Natural killer cell (primary cell): ENCODE measurements around the gene CAPG. TPM values are rescaled to one million over a fixed set of nuclear protein-coding genes. Genes with fewer than 3 reads are reported as not detected.

Experiments used
- ATAC-seq, 3 donors: fragments of 150-1000 bp in 2 of 3; fragments of 200-7000 bp in 1 of 3; cut with Tn5 transposase; 1 replicate in 1 of 3; 2 replicates in 2 of 3; pipeline ENCODE4 v1.10.0; 2021; ENCODE audit warnings: mild to moderate bottlenecking in 2 of 3, moderate library complexity in 2 of 3
- DNase-seq, 2 donors: peaks; one replicate each; pipeline versions ENCODE4 v3.0.0 to v3.0.0-alpha.2; 2013 to 2021; ENCODE audit warnings: mixed read lengths in 1 of 2
- H3K27ac ChIP-seq: one replicate; pipeline ENCODE4 v1.5.1; 2013; ENCODE audit warnings: mild to moderate bottlenecking, low read length
- H3K27me3 ChIP-seq: one replicate; pipeline ENCODE4 v1.6.1; 2013; ENCODE audit warnings: low read length; ENCODE audit not compliant: control insufficient read depth, insufficient read depth
- H3K36me3 ChIP-seq: one replicate; pipeline ENCODE4 v1.6.1; 2013; ENCODE audit warnings: low read length; ENCODE audit not compliant: control insufficient read depth, insufficient read depth
- H3K4me1 ChIP-seq: one replicate; pipeline ENCODE4 v1.6.1; 2013; ENCODE audit warnings: low read length; ENCODE audit not compliant: control insufficient read depth, insufficient read depth
- H3K4me3 ChIP-seq: one replicate; pipeline ENCODE4 v1.5.1; 2013; ENCODE audit warnings: low read length
- H3K9me3 ChIP-seq: one replicate; pipeline ENCODE4 v1.6.1; 2013; ENCODE audit warnings: low read length; ENCODE audit not compliant: control insufficient read depth, insufficient read depth
- H3K27ac Mint-ChIP-seq, 2 donors: one replicate each; pipeline ENCODE4 v1.8.0; 2022; ENCODE audit warnings: mild to moderate bottlenecking in 2 of 2, mixed read lengths in 2 of 2, moderate library complexity in 1 of 2
- H3K27me3 Mint-ChIP-seq, 2 donors: one replicate each; pipeline ENCODE4 v1.8.0; 2022; ENCODE audit warnings: low read depth in 2 of 2, mixed read lengths in 2 of 2
- H3K36me3 Mint-ChIP-seq: one replicate; pipeline ENCODE4 v1.8.0; 2022; ENCODE audit warnings: mixed read lengths
- H3K4me1 Mint-ChIP-seq, 2 donors: one replicate each; pipeline ENCODE4 v1.8.0; 2022; ENCODE audit warnings: mixed read lengths in 2 of 2
- H3K4me3 Mint-ChIP-seq: one replicate; pipeline ENCODE4 v1.8.0; 2022; ENCODE audit warnings: mild to moderate bottlenecking, moderate library complexity, mixed read lengths
- H3K9me3 Mint-ChIP-seq, 2 donors: one replicate each; pipeline ENCODE4 v1.8.0; 2022; ENCODE audit warnings: mixed read lengths in 2 of 2
- CTCF ChIP-seq: fragments of 200-600 bp; IDR thresholded peaks from one replicate; pipeline ENCODE4 v1.8.0; 2022; ENCODE audit warnings: antibody characterized with exemption
- WGBS: methylation state at CpG from one replicate; pipeline ENCODE4 v1.1.7; 2013; ENCODE audit warnings: missing lambda C conversion rate; ENCODE audit not compliant: insufficient coverage; 5-methylcytosine and 5-hydroxymethylcytosine counted together
- intact Hi-C: fragments of 100-400 bp; cut with micrococcal nuclease; formaldehyde crosslinking; loops from one replicate; pipeline ENCODE4 v1.14.2; 2022
- total RNA-seq, 4 donors: library from RNA; stranded (reverse); fragments of 120-200 nt in 1 of 4; gene quantifications; one replicate each; pipeline versions ENCODE4 v1.2.3 to v1.2.4, GENCODE V29; 2013 to 2022

Gene CAPG
- total RNA-seq, 3 donors from 2014 or later (not counting 1 experiment from before 2014, with no cell fraction given), result 10.6 to 50.3 (median 19.3) TPM

DNA sequence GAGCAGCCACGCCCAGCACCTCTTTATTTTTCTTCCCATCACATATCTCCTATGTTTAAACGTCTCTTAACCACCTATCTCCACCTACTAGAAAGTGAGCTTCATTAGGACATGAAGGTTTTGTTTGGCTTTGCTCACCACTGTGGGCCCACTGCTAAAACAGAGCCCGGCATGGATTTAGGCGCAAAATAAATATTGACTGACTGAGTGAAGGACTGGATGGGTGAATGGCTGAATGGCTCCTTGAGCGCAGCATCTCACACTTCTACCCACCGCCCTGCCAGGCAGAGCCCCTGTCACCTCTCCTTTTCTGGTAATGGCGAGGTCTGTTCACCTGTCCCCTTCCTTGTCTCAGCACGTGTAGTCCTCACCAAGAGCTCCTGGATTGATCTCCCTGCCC is 10.1 kb downstream of the CAPG start:
- no peak overlapping the region for H3K27ac ChIP-seq
- Mint-ChIP-seq H3K9me3 (peaks cover 0 to 3% of the 10 kb centered on the region in 2 donors), H3K4me1 (peaks cover 8 to 10% of the 10 kb centered on the region in 2 donors), H3K27ac (no peak overlapping the region), H3K27me3 (no peaks in the 10 kb centered on the region), H3K36me3 (no peaks in the 10 kb centered on the region), H3K4me3 (no peak overlapping the region)
- H3K9me3 ChIP-seq, result peaks cover 4% of the 10 kb centered on the region
- intact Hi-C loops, result no loop called here
- H3K36me3 ChIP-seq, result peaks cover 3% of the 10 kb centered on the region
- DNase-seq (no peak), ATAC-seq (no peak)
- no peak for TF ChIP-seq CTCF
- H3K4me1 ChIP-seq, result peaks cover under 1% of the 10 kb centered on the region
- no peaks in the 10 kb centered on the region for H3K27me3 ChIP-seq
- H3K4me3 ChIP-seq, result no peak overlapping the region
- WGBS, result 92% methylated on average over 8 of the region's 8 CpGs

DNA sequence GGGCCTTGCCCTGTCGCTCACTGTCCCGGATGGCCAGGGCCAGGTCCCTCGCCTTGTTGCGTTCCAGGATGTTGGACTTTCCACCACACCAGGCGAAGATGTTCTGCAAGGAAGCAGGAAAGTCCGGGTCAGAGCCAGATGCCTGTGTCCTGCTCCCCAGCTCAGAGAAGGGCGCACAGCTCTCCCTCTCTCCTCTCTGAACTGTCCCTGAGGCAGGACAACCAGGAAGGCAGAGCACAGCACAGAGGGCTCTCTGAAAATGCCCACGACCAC is 11.0 kb downstream of the CAPG start:
- intact Hi-C loops, result no loop called here
- 94% methylated on average over 8 of the region's 8 CpGs for WGBS
- Mint-ChIP-seq H3K4me3 (no peak overlapping the region), H3K27ac (no peak overlapping the region), H3K9me3 (peaks cover 0 to 3% of the 10 kb centered on the region in 2 donors), H3K36me3 (no peaks in the 10 kb centered on the region), H3K27me3 (no peaks in the 10 kb centered on the region), H3K4me1 (peaks cover 5 to 9% of the 10 kb centered on the region in 2 donors)
- Histone ChIP-seq H3K9me3 (peaks cover 4% of the 10 kb centered on the region), H3K36me3 (peaks cover 3% of the 10 kb centered on the region), H3K27me3 (no peaks in the 10 kb centered on the region), H3K4me1 (no peaks in the 10 kb centered on the region), H3K27ac (no peak overlapping the region), H3K4me3 (no peak overlapping the region)
- no peak for TF ChIP-seq CTCF
- no peak for DNase-seq
- no peak for ATAC-seq

- intact Hi-C loops, result no loop called here
- H3K27ac ChIP-seq, result no peak overlapping the region
- H3K4me3 ChIP-seq, result no peak overlapping the region
- Mint-ChIP-seq H3K27ac (no peak overlapping the region), H3K36me3 (no peaks in the 10 kb centered on the region), H3K27me3 (no peaks in the 10 kb centered on the region), H3K9me3 (no peaks in the 10 kb centered on the region), H3K4me1 (peaks cover 5 to 13% of the 10 kb centered on the region in 2 donors), H3K4me3 (no peak overlapping the region)
- peaks cover 3% of the 10 kb centered on the region for H3K9me3 ChIP-seq
- peaks cover 3% of the 10 kb centered on the region for H3K36me3 ChIP-seq
- DNase-seq, result no peak
- H3K27me3 ChIP-seq, result no peaks in the 10 kb centered on the region
- no peak for ATAC-seq
- no peaks in the 10 kb centered on the region for H3K4me1 ChIP-seq
- 95% methylated on average over 8 of the region's 8 CpGs for WGBS
- TF ChIP-seq CTCF, result no peak
These were observed 11.6 kb downstream of the CAPG start for GRCh38 chr2:85398426-85399182.

GRCh38 chr2:85397925-85398331 is 12.2 kb downstream of the CAPG start:
- no peak for TF ChIP-seq CTCF
- DNase-seq, result no peak
- no peak overlapping the region for H3K27ac Mint-ChIP-seq
- H3K9me3 Mint-ChIP-seq, result no peaks in the 10 kb centered on the region
- H3K27me3 Mint-ChIP-seq, result no peaks in the 10 kb centered on the region
- intact Hi-C loops, result no loop called here
- Histone ChIP-seq H3K36me3 (peaks cover 3% of the 10 kb centered on the region), H3K4me1 (no peaks in the 10 kb centered on the region), H3K27ac (no peak overlapping the region), H3K9me3 (no peaks in the 10 kb centered on the region), H3K4me3 (no peak overlapping the region), H3K27me3 (no peaks in the 10 kb centered on the region)
- no peak for ATAC-seq
- H3K36me3 Mint-ChIP-seq, result no peaks in the 10 kb centered on the region
- H3K4me3 Mint-ChIP-seq, result no peak overlapping the region
- 78% methylated on average over 3 of the region's 4 CpGs for WGBS
- peaks cover 5 to 13% of the 10 kb centered on the region in 2 donors for H3K4me1 Mint-ChIP-seq
